Kidney (tissue), 14 donors: ENCODE data around the gene RNF157. TPM values are rescaled to one million over a fixed set of nuclear protein-coding genes. Genes with fewer than 3 reads are reported as not detected.
"Not testable (repeated sequence)": the region's sequence is repeated elsewhere in the genome, so short reads cannot be mapped to it uniquely, and the experiment has no call there.

Experiments used
- DNase-seq, 5 donors: peaks; one replicate each; pipeline ENCODE4 v3.0.0-alpha.2; 2013 to 2020
- FAIRE-seq: peaks from 2 replicates; lab custom pipeline; 2012; peaks lifted over from hg19 to GRCh38; lab: Jason Lieb, UNC
- H3K27ac ChIP-seq, 2 donors: one replicate each; pipeline ENCODE4 v1.7.0; 2013; ENCODE audit warnings: low read depth in 2 of 2, low read length in 2 of 2, inconsistent platforms in 1 of 2
- H3K27me3 ChIP-seq: one replicate; pipeline ENCODE4 v1.7.1; 2013; ENCODE audit warnings: low read length, inconsistent platforms; ENCODE audit not compliant: control insufficient read depth, insufficient read depth
- H3K36me3 ChIP-seq, 3 donors: one replicate each; pipeline versions ENCODE4 v1.7.0 to v1.7.1; 2013; ENCODE audit warnings: low read length in 3 of 3, control low read depth in 1 of 3, inconsistent platforms in 1 of 3; ENCODE audit not compliant: insufficient read depth in 3 of 3, control insufficient read depth in 2 of 3
- H3K4me1 ChIP-seq, 3 donors: one replicate each; pipeline versions ENCODE4 v1.7.0 to v1.7.1; 2013; ENCODE audit warnings: low read length in 3 of 3, inconsistent platforms in 1 of 3, low read depth in 1 of 3; ENCODE audit not compliant: control insufficient read depth in 2 of 3, insufficient read depth in 2 of 3
- H3K4me3 ChIP-seq, 3 donors: one replicate each; pipeline versions ENCODE4 v1.7.0 to v1.8.1; 2013; ENCODE audit warnings: low read length in 3 of 3, control low read depth in 1 of 3, inconsistent platforms in 1 of 3
- H3K9ac ChIP-seq, 3 donors: one replicate each; pipeline versions ENCODE4 v1.7.0 to v1.7.1; 2013; ENCODE audit warnings: low read length in 3 of 3, control low read depth in 1 of 3, inconsistent platforms in 1 of 3
- H3K9me3 ChIP-seq, 3 donors: one replicate each; pipeline versions ENCODE4 v1.7.0 to v1.7.1; 2013; ENCODE audit warnings: low read length in 3 of 3, control low read depth in 1 of 3, inconsistent platforms in 1 of 3; ENCODE audit not compliant: control insufficient read depth in 2 of 3, insufficient read depth in 1 of 3
- CTCF ChIP-seq: IDR thresholded peaks from 3 replicates; pipeline ENCODE4 v1.5.1; 2012; ENCODE audit warnings: mild to moderate bottlenecking, moderate library complexity, borderline replicate concordance; ENCODE audit not compliant: insufficient read depth; ENCODE audit errors: extremely low read depth
- intact Hi-C: fragments of 100-400 bp; cut with DNase I; formaldehyde crosslinking; loops from one replicate; pipeline ENCODE4 v1.11.1; 2022
- polyA plus RNA-seq: library from polyadenylated mRNA; stranded (reverse); fragments of 350-450 nt; fragmentation: Illumina TruSeq; extraction: RNeasy Lipid Tissue Mini Kit (QIAGEN cat#74804); gene quantifications from one replicate; pipeline ENCODE4 v1.2.3, GENCODE V29; 2014; ENCODE audit warnings: low read depth, low replicate concordance; ENCODE audit not compliant: insufficient read depth
- total RNA-seq: library from RNA; stranded (reverse); fragmentation: NEBNext Ultra II Directional; extraction: Animal tissue kit (Norgen Biotek cat#: 25700); gene quantifications from one replicate; pipeline ENCODE4 v1.2.1, GENCODE V29; 2021
- donor health status: control.
- donor health status: control.
- donor health status: control.
- donor health status: control.
- donor health status: control.
- donor health status: DM: yes; HTN: yes; CAD: no.
- donor health status: Normal renal cell carcinoma (clear cell type).

Gene RNF157
- total and polyA plus RNA-seq, 2 donors from 2014 or later: 4.8 to 12.4 TPM

DNA sequence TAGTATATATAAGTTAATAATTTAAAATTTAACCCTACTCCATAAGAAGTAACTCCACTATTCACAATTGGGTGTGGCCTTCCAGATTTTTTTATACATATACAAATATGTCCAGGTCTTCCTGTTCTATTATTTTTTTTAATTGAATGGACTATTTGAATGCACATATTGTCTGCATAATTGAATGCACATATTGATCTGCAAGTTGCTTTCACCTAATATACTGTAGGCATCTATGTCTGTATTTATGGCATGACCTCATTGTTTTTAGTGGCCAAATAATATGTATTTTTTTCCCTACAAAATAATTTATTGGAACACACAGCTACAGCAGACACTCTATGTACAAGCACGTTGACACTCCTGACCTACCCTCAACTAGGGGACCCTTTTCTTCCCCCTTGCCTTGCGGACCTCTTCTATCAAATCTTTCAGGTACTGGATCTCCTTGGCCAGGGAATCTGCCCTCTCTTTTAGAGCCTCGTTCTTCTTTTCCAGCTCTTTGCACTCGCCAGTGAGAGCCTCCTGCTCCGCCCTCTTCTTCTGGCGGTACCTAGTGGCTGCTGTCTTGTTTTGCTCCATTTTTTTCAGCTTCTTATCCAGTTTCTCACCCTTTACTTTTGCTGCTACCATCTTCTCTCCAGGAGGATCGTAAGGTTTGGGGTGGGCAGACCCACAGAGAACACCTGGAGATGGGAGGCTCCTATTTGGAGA lies 14.8 kb downstream of the RNF157 start:
- FAIRE-seq, H3K36me3 ChIP-seq, H3K27me3 ChIP-seq, H3K9me3 ChIP-seq, DNase-seq, H3K9ac ChIP-seq, H3K4me3 ChIP-seq, H3K4me1 ChIP-seq, H3K27ac ChIP-seq: not testable (repeated sequence)
- intact Hi-C loops: loop anchor here (10.0 kb wide), 1 partner anchor 61 kb away; no protein-coding TSS in a partner anchor

GRCh38 chr17:76223802-76224201 lies 16.5 kb downstream of the RNF157 start:
- no peak for FAIRE-seq
- DNase-seq: no peak
- Histone ChIP-seq H3K27me3 (no peaks in the 10 kb centered on the region), H3K9ac (no peak overlapping the region), H3K4me3 (no peak overlapping the region), H3K27ac (no peak overlapping the region), H3K36me3 (no peaks in the 10 kb centered on the region), H3K9me3 (no peaks in the 10 kb centered on the region), H3K4me1 (no peaks in the 10 kb centered on the region)
- intact Hi-C loops: loop anchor here (10.0 kb wide), 1 partner anchor 59 kb away; no protein-coding TSS in a partner anchor
- TF ChIP-seq CTCF: no peak

- DNase-seq (no peak), FAIRE-seq (no peak)
- Histone ChIP-seq H3K4me3 (no peak overlapping the region), H3K9me3 (no peaks in the 10 kb centered on the region), H3K27me3 (no peaks in the 10 kb centered on the region), H3K4me1 (no peaks in the 10 kb centered on the region), H3K27ac (no peak overlapping the region), H3K36me3 (no peaks in the 10 kb centered on the region), H3K9ac (no peak overlapping the region)
- no peak for TF ChIP-seq CTCF
- intact Hi-C loops: loop anchor here (10.0 kb wide), 1 partner anchor 55 kb away; no protein-coding TSS in a partner anchor
Measured at GRCh38 chr17:76219670-76220383, 20.5 kb downstream of the RNF157 start.

DNA sequence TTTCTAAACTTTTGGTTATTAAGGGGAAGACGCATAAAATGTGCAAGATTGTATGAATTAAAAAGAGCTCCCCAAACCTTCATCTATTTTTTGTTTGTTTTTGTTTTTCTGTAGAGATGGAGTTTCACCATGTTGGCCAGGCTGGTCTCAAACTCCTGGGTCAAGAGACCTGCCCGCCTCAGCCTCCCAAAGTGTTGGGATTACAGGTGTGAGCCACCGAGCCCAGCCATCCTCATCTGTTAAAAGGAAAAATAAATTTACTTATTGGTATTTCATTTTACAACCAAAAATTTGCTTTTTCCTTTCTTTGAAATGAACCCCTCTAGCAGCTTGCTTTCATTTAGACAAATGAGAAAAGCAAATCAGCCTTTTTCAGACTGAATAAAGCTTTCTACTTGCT lies 23.2 kb downstream of the RNF157 start:
- no peak for FAIRE-seq
- H3K4me3 ChIP-seq: no peak overlapping the region
- no peaks in the 10 kb centered on the region for H3K4me1 ChIP-seq
- no peak overlapping the region for H3K27ac ChIP-seq
- no peak for TF ChIP-seq CTCF
- H3K9me3 ChIP-seq: no peaks in the 10 kb centered on the region
- no peaks in the 10 kb centered on the region for H3K27me3 ChIP-seq
- DNase-seq: no peak
- intact Hi-C loops: no loop called here
- H3K36me3 ChIP-seq: no peaks in the 10 kb centered on the region
- H3K9ac ChIP-seq: no peak overlapping the region
